Left kidney (tissue), 2 donors: ENCODE measurements around the gene OTUB1. TPM values are rescaled to one million over a fixed set of nuclear protein-coding genes. Genes with fewer than 3 reads are reported as not detected.
"Not testable (repeated sequence)": the region's sequence is repeated elsewhere in the genome, so short reads cannot be mapped to it uniquely, and the experiment has no call there.

Source experiments
- DNase-seq: peaks from one replicate; pipeline ENCODE4 v3.0.0-alpha.2; 2013
- polyA plus RNA-seq: library from polyadenylated mRNA; unstranded; fragments of 120-200 nt; gene quantifications from one replicate; pipeline ENCODE4 v1.2.1, GENCODE V29; 2013; ENCODE audit not compliant: insufficient read length

Gene OTUB1
- polyA plus RNA-seq, 1 donor, result 105 TPM

- DNase-seq, result not testable (repeated sequence)
Measured at GRCh38 chr11:63973912-63974258, 12.4 kb upstream of the OTUB1 start.

GRCh38 chr11:63974259-63975143 lies 11.7 kb upstream of the OTUB1 start, which contains the start of gene COX8A:
Gene COX8A (plus strand): TSS chr11:63974620. CDS start chr11:63974681, 61 bp downstream.
- peak; percentile 100 for DNase-seq

- DNase-seq, result no peak
Measured at GRCh38 chr11:63978551-63979239, 7.5 kb upstream of the OTUB1 start.

- DNase-seq, result no peak
Measured at GRCh38 chr11:63979426-63979825, 6.8 kb upstream of the OTUB1 start.

GRCh38 chr11:63985812-63986155 lies 454 bp upstream of the OTUB1 start:
- DNase-seq, result no peak

- DNase-seq, result no peak
Measured at GRCh38 chr11:63986932-63987513, 785 bp downstream of the OTUB1 start.

- DNase-seq, result no peak
Measured at GRCh38 chr11:63991558-63991957, 5.3 kb downstream of the OTUB1 start.

GRCh38 chr11:63993100-63993499 lies 6.9 kb downstream of the OTUB1 start:
- DNase-seq, result no peak

- no peak for DNase-seq
Measured at GRCh38 chr11:63993993-63994392, 7.8 kb downstream of the OTUB1 start.

GRCh38 chr11:63996512-63996911 lies 10.3 kb downstream of the OTUB1 start:
- DNase-seq, result no peak

GRCh38 chr11:63997104-63997700 lies 11.0 kb downstream of the OTUB1 start:
- DNase-seq, result no peak

- DNase-seq, result no peak
Measured at GRCh38 chr11:63997801-63998337, 11.6 kb downstream of the OTUB1 start.

- DNase-seq, result no peak
Measured at GRCh38 chr11:63998558-63999348, 12.5 kb downstream of the OTUB1 start.

- peak; percentile 71 for DNase-seq
Measured at GRCh38 chr11:63999349-64000025, 13.2 kb downstream of the OTUB1 start.

- DNase-seq, result no peak
Measured at GRCh38 chr11:64000026-64000739, 13.9 kb downstream of the OTUB1 start.

- DNase-seq, result no peak
Measured at GRCh38 chr11:64000740-64001483, 14.7 kb downstream of the OTUB1 start.

- no peak for DNase-seq
Measured at GRCh38 chr11:64001484-64002420, 15.5 kb downstream of the OTUB1 start.
